HG03175 (cell line): Measurements from ENCODE around the gene PIK3R2.
"Not testable (repeated sequence)": the region's sequence is repeated elsewhere in the genome, so short reads cannot be mapped to it uniquely, and the experiment has no call there.

Experiments used
- ATAC-seq: cut with Tn5 transposase; IDR thresholded peaks from one replicate; pipeline ENCODE4 v1.9.1; 2021; ENCODE audit warnings: mild to moderate bottlenecking, moderate library complexity; ENCODE audit not compliant: unreplicated experiment

Gene PIK3R2

DNA sequence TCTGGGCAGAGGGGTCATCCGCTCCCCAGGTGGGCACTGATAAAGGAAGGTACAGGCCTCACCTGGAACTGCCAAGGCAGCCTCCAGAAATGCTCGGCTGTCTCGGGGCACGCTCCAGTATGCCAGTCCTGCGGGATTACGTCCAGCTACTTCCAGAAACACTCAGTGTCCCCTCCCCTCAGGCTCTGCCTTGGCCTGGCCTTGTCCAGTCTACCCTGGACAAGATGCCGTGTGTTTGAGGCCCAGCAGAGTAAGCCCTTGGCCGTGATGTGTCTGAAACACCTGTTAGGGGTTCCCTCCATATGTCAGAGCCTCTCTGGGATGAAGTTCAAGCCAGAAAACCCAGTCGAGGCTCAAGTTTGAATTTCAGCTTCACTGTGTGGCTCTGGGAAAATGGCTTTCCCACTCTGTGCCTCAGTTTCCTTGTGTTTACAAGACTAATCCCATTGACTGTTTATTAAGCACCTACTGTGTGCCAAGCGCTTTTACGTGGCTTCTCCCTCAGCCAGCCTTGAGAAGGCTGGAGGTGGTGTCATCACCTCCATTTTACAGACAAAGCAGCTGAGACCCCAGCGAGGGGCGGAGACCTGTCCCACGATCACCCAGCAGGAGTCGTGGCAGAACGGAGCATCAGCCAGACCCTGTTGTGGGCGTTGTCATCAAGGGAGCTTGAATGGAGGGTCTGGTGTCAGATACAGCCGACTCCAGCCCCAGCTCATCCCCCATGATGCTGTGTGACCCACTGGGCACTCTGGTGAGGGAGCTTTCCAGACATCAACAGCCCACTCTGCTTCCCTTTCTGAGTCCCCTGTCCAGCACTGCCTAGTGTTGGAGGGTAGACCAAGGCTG is 2.0 kb upstream of the PIK3R2 start:
- no peak for ATAC-seq

DNA sequence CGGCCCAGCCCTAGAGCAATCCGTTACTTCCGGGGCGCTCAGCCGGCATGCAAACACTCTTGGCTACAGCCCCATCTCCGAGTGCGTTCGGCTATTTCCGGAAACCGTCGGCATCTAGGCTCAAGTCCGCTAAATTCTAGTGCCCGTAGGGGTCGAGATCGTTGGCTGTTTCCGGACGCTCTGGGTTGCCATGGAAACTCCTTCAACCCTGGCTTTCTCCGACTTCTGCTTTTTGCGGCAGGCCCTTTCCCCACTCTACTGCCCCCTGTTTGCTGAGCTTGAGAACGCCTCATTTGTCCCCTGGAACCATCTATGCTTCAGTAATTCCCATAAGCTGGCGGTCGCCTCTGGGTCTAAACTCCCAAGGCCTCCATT is 534 bp upstream of the PIK3R2 start:
- peak; percentile 72 for ATAC-seq

DNA sequence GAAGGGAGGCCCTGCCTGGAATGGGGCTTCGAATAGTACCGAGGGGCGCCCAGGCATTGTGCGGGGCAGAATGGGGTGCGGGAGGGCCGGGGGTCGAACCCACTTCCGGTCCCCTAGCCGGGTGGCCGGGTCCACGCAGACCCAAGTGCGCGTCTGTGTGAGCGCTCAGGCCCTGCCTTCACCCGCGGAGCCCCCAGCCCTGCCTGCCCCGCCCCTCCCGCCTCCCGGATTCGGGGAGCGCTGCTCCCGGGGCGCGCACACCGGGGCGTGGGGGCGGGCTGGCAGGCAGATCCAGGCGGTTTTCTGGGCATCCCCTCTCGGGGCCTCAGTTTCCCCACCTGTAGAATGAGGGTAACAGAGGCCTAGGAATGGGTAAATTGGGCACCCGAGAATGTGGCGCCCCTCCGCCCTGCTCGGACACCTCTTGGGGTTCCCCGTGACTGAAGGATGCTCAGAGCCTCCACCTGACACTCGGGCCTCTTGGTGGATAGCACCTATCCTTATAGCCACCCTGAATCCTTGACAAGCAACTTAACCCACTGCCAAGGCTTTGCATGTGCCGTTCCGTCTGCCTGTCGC is 682 bp downstream of the PIK3R2 start:
- no peak for ATAC-seq

DNA sequence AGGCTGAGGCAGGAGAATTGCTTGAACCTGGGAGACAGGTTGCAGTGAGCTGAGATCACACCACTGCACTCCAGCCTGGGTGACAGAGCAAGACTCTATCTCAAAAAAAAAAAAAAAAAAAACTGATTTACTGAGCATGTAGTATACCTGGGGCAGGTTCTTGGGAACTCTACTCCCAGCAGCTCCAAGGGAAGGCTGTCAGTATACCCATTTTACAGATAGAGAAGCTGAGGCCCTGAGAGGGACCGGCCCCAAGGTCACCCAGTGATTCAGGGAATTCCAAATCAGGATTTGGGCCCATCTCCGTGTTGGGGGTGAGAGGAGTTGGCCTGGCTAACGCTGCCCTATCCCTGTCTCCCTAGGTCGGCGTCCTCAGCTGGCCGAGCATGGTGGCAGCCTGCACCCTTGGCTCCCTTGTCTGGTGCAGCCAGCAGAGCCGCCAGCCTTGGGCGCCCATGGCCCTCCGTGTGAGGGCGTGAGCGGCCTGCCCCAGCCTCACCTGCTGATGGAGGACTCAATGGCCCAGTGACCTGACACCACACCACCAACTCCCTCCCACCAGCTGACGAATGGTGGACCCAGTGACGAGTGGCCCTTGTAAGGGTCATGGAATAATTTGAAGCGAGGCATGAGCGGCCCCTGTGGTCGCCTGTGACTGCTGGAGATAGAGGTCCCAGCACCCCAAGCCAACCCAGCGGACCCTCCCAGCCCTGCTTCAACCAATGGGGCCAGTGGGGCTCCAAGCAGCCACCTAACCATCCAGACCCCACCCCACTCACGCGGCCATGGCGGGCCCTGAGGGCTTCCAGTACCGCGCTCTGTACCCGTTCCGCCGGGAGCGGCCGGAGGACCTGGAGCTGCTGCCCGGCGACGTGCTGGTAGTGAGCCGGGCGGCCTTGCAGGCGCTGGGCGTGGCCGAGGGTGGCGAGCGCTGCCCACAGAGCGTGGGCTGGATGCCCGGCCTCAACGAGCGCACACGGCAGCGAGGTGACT is 2.4 kb downstream of the PIK3R2 start:
- no peak for ATAC-seq

DNA sequence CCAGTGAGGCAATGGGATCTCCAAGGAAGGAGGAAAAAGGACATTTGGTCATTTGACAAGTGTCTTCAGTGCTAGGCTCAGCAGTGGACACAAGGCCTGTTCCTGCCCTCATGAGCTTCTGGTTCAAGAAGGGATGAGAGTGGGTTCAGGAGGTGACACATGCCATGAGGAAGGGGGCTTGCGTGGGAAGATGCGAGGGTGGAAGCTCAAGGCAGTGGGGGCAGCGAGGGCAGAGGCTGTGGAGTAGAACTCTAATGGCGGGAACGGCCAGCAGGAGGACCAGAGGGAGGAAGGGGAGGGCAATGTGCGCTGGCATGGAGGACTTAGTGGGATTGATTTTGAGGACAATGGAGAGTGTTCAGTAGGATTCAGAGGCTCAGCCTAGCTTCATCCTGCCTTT is 3.3 kb downstream of the PIK3R2 start:
- no peak for ATAC-seq

DNA sequence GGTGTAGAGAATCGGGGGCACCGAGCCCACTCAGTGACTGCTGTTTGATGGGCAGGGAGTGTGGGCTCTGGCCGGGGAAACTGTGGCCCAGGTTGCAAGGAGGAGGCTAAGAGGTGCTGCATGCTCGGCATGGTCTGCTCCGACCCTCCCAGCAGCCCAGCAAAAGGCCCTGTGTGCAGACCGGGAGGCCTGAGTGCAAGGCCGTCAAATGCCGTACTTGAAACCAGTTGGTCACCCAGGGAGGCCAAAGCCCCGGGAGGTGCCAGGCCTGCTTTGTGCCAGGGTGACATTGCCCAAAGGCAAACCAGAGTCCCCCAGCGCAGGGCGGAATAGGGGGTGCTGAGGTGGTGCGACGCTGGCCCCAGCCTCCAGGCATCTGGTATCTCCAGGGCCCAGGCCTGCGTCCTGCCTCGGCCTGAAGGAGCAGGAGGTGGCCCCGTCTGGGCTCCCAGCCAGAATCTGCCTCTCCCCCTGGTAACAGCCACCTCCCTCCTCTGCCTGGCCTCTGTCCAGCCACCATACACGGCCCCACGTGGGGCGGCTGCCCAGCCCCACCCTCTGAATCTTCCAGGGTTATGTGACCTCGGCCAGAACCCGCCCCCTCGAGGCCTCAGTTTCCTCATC is 4.0 kb downstream of the PIK3R2 start:
- ATAC-seq = no peak

DNA sequence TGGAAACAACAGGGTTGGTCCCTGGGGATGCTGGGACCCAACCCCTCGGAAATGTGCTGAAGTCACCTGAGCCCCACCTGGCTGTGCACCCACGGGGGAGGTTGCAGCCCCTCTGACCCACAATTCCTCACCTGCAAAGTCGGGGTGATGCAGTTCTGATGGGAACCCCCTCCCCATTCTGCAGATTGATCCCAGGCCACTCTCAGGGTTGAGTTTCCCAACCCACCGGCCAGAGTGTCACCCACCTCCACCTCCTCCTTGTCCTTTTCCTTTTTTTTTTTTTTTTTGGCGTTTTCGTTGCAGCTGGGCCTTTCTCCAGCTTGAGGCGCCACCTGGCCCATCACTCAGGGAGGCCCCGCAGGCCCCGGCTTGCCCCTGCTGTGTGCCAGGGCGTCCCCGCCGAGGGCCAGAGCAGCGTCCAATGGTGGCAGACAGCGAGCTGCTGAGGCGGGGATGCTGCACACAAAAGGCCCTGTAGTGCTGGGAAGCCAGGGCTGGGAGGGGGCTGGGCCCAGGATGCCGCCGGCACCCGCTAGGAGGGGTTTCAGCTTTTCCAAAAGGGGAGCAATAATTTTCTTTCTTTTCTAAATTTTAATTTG is 4.6 kb downstream of the PIK3R2 start:
- ATAC-seq = no peak

DNA sequence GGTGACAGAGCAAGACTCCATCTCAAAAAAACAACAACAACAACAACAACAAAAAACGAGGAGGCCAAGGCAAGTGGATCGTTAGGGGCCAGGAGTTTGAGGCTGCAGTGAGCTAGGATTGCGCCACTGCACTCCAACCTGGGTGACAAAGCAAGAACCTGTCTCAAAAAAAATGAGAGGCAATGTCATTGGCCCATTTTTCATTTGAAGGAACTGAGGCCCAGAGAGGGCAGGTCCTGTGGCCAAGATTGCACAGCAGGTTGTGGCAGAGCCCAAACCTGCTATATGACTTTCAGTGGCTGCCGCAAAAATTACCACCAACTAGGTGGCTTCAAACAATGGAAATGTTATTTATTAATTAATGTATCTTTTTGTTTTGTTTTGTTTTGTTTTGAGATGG is 5.5 kb downstream of the PIK3R2 start:
- ATAC-seq = no peak

DNA sequence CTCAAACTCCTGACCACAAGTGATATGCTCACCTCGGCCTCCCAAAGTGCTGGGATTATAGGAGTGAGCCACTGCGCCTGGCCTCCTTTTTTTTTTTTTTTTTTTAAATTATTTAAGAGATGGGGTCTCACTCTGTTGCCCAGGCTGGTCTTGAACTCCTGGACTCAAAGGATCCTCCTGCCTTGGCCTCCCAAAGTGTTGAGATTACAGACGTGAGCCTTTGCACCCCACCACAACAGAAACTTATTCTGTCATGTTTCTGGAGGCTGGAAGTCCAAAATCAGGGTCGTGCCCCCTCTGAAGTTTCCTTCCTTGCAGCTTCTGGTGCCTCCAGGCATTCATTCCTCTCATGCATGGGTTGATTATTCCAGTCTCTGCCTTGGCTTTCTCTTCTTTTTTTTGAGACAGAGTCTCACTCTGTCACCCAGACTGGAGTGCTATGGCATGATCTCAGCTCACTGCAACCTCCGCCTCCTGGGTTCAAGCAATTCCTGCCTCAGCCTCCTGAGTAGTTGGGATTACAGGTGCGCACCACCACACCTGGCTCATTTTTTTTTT is 6.2 kb downstream of the PIK3R2 start:
- ATAC-seq = not testable (repeated sequence)

DNA sequence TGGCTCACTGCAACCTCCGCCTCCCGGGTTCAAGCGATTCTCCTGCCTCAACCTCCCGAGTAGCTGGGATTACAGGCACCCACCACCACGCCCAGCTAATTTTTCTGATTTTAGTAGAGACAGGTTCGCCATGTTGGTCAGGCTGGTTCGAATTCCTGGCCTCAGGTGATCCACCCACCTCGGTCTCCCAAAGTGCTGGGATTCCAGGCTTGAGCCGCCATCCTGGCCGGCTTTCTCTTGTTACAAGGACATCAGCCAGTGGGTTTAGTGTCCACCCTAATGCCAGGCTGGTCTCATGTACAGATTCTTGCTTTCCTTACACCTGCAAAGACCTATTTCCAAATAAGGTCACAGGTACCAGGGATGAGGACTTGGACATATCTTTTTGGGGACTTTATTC is 6.8 kb downstream of the PIK3R2 start:
- ATAC-seq = no peak

DNA sequence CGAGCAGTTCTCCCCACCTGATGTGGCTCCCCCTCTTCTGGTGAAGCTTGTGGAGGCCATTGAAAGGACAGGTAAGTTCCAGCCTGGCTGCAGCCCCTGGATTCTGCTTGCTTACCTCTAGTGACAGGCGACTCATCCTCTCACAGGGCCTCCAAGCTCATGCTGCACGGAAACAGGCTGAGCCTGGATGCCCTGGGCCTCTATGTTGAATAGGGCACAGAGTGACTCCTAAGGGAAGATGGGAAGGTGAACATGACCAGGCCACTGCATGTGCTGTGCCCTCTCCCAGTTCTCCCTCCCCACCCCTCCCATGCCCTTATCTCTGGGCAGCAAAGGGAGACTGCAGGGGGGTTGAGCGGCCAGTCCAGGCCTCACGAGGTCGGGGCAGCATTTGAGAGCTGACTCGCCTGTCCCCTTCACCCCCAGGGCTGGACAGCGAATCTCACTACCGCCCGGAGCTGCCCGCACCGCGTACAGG is 7.6 kb downstream of the PIK3R2 start:
- no peak for ATAC-seq

DNA sequence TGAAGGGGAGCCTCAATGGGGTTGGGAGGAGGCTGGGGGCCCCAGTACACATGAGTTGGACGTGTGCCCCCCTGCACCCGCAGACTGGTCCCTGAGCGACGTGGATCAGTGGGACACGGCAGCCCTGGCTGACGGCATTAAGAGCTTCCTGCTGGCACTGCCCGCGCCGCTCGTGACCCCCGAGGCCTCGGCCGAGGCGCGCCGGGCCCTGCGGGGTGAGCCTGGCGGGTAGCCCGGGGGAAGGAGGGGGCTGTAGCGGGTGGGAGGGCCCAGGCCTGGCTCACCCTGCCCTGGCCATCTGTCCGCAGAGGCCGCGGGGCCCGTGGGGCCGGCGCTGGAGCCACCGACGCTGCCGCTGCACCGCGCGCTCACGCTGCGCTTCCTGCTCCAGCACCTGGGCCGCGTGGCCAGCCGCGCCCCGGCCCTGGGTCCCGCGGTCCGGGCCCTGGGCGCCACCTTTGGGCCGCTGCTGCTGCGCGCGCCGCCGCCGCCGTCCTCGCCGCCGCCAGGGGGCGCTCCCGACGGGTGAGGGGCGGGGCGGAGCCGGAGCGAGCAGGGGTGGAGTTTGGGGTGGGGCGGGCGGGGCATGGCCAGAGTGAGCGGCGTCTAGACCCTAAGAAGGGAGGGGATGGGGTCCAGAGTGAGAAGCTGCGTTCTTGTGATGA is 8.1 kb downstream of the PIK3R2 start:
- peak; percentile 64 for ATAC-seq

DNA sequence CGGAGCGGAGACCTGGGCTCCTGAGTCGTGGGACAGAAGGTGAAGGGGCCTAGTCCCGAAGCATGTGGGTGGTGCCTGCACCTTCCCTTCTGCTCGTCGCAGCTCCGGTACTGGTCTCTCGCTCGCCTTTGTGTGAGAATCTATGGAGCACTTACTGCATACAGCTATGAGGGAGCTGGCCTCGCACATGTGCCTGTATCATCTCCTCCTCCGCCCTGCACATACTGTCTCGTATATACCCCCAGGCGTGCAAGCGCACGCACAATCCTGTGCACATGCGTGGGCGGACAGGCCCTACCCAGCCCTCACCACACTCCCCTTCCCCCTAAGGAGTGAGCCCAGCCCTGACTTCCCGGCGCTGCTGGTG is 8.7 kb downstream of the PIK3R2 start:
- ATAC-seq = no peak

DNA sequence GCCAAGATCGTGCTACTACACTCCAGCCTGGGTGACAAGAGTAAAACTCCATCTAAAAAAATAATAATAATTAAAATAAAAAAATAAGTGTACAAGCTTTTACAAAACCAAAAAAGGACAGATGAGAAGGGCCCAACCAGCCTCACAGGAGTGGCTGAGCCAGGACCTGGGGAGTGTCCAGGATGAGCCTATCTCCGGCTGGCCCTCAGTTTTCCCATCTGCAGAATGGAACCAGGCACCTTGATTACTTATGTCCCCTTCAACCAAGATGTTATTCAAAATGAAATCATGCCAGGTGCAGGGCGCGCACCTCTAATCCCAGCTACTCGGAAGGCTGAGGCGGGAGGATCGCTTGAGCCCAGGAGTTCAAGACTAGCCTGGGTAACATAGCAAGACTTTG is 11.1 kb downstream of the PIK3R2 start:
- no peak for ATAC-seq

DNA sequence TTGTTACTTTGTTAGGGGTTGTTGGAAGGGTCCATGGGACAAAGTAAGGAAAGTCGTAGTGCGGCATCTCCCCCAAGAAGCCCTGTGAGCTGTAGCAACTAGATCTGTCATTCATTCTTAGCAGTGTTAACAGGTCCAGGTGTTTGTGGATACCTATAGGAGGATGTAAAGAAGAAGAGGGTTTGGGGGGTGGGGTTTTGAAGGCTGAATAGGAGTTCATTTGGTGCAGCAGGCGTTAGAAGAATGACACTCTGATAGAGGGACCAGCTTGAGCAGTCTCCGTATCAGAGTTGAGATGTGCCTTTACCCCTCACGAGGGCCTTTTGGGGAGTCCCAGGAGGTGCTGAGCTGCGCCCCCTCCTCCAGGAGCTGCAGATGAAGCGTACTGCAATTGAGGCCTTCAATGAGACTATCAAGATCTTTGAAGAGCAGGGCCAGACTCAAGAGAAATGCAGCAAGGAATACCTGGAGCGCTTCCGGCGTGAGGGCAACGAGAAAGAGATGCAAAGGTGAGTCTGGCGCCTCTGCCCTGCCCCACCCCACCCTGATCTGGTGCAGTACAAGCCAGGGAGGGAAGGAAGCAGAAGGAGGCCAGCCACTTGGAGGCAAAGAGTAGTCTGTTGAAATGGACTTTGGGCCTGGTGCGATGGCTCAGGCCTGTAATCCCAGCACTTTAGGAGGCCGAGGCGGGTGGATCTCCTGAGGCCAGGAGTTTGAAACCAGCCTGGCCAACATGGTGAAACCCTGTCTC is 13.0 kb downstream of the PIK3R2 start:
- ATAC-seq = no peak

DNA sequence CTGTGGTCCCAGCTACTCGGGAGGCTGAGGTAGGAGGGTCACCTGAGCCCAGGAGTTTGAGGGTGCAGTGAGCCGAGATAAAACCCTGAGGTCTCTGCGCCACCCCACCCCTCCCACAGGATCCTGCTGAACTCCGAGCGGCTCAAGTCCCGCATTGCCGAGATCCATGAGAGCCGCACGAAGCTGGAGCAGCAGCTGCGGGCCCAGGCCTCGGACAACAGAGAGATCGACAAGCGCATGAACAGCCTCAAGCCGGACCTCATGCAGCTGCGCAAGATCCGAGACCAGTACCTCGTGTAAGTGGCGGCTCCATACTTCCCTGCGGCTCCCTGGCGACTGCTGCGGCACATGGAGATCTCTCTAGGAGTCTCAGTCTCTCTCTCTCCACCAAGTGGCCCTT is 14.0 kb downstream of the PIK3R2 start:
- no peak for ATAC-seq

DNA sequence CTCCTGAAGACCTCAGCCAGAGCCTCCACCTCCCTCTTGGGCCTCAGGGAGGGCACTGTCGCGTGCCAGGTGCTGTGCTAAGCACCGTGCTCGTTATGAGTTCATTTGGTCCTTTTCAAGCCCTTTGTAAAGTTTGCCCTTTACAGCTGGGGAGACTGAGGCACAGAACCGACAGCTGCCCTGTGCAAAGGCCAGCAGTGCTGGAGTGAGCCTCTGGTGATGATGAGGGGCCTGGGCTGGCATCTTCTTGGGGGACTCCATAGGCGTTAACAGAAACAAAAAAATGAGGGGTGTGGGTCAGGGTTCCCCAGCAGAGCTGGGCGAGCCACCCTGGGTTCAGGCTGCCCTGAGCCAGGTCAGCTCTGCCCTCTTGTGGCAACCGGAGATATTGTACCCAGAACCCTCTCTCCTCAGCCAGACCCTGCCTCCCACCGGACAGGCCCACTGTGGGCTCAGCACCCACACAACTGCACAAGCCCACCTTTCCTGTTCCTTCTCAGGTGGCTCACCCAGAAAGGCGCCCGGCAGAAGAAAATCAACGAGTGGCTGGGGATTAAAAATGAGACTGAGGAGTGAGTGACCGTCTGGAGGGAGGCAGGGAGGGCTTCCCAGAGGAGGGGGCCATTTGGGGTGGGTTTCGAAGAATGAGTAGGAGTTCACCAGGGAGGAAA is 15.1 kb downstream of the PIK3R2 start:
- ATAC-seq = no peak

DNA sequence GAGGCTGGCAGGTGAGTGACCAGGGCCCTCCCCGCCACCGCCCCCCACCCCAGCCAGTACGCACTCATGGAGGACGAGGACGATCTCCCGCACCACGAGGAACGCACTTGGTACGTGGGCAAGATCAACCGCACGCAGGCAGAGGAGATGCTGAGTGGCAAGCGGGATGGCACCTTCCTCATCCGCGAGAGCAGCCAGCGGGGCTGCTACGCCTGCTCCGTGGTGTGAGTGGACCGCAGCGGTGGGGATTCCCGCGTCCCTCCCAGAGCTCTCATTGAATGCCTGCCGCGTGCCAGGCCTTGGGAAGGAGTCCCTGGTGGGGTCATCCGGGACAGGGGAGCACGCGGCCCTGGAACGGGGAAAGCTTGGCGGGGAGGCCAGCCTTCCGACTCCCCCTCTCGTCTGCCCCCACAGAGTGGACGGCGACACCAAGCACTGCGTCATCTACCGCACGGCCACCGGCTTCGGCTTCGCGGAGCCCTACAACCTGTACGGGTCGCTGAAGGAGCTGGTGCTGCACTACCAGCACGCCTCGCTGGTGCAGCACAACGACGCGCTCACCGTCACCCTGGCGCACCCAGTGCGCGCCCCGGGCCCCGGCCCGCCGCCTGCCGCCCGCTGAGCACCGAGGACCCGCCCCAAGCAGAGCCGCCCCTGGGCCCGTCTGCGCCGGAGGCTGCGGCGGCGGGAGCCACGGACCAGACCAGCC is 15.9 kb downstream of the PIK3R2 start:
- no peak for ATAC-seq
